ENCODE measurements around the gene XYLT1.

DNA sequence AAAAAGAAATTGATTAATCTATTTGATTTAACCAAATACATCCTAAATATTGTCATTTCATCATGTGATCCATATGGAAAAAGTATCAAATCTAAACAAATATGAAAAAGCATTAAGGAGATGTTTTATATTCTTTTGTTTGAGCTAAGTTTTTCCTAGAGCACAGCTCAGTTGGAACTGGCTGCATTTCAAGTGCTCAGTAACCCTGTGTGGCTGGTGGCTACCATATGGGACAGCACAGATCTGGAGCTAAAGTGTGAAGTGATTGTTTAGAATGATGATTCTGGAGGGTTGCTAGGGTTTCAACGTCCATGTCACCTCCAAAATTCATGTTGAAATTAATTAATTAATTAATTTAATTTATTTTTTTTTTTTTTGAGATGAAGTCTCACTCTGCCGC, 137.5 kb downstream of the XYLT1 start:
- TF ChIP-seq, protein P1, sequence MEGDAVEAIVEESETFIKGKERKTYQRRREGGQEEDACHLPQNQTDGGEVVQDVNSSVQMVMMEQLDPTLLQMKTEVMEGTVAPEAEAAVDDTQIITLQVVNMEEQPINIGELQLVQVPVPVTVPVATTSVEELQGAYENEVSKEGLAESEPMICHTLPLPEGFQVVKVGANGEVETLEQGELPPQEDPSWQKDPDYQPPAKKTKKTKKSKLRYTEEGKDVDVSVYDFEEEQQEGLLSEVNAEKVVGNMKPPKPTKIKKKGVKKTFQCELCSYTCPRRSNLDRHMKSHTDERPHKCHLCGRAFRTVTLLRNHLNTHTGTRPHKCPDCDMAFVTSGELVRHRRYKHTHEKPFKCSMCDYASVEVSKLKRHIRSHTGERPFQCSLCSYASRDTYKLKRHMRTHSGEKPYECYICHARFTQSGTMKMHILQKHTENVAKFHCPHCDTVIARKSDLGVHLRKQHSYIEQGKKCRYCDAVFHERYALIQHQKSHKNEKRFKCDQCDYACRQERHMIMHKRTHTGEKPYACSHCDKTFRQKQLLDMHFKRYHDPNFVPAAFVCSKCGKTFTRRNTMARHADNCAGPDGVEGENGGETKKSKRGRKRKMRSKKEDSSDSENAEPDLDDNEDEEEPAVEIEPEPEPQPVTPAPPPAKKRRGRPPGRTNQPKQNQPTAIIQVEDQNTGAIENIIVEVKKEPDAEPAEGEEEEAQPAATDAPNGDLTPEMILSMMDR (IDR thresholded peaks at IDR 0.05 in 2 of 3, conservative IDR thresholded peaks at IDR 0.05 in 1 of 3; ENCODE audit: control insufficient read depth in 2 of 3, extremely low read depth in 1 of 3, insufficient read depth in 1 of 3, low read depth in 3 of 3, low read length in 3 of 3), result no peak
- TF ChIP-seq CHD1 (IDR thresholded peaks at IDR 0.05; ENCODE audit: low read depth, low read length) (no peak), TBL1XR1 (IDR thresholded peaks at IDR 0.05; ENCODE audit: low read depth, low read length) (no peak), HDAC2 (IDR thresholded peaks at IDR 0.05) (no peak), JUND (IDR thresholded peaks at IDR 0.05; ENCODE audit: low read depth, low read length) (no peak), SMAD1 (IDR thresholded peaks at IDR 0.05; ENCODE audit: low read depth, partially characterized antibody) (no peak), MXI1 (IDR thresholded peaks at IDR 0.05; ENCODE audit: low read depth, low read length) (no peak), NFYB (IDR thresholded peaks at IDR 0.05; ENCODE audit: insufficient read depth, low read depth, low read length) (no peak), MEF2B (IDR thresholded peaks at IDR 0.05; ENCODE audit: partially characterized antibody, poor library complexity, severe bottlenecking) (no peak), TAF1 (IDR thresholded peaks at IDR 0.05; ENCODE audit: borderline replicate concordance, low read depth, low read length) (no peak), POLR2A (IDR thresholded peaks at IDR 0.05; ENCODE audit: low read depth, low read length) (no peak), EZH2 (IDR thresholded peaks at IDR 0.05; ENCODE audit: borderline replicate concordance, control insufficient read depth, low read depth, low read length) (no peak), SREBF1 (IDR thresholded peaks at IDR 0.05; ENCODE audit: low read length) (no peak)
- TF ChIP-seq, protein P2, sequence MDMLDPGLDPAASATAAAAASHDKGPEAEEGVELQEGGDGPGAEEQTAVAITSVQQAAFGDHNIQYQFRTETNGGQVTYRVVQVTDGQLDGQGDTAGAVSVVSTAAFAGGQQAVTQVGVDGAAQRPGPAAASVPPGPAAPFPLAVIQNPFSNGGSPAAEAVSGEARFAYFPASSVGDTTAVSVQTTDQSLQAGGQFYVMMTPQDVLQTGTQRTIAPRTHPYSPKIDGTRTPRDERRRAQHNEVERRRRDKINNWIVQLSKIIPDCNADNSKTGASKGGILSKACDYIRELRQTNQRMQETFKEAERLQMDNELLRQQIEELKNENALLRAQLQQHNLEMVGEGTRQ (IDR thresholded peaks at IDR 0.05; ENCODE audit: borderline replicate concordance, low read depth, low read length), result no peak

Data from GM12878 (cell line).